ENCODE results near the gene SQOR.

Gene SQOR

DNA sequence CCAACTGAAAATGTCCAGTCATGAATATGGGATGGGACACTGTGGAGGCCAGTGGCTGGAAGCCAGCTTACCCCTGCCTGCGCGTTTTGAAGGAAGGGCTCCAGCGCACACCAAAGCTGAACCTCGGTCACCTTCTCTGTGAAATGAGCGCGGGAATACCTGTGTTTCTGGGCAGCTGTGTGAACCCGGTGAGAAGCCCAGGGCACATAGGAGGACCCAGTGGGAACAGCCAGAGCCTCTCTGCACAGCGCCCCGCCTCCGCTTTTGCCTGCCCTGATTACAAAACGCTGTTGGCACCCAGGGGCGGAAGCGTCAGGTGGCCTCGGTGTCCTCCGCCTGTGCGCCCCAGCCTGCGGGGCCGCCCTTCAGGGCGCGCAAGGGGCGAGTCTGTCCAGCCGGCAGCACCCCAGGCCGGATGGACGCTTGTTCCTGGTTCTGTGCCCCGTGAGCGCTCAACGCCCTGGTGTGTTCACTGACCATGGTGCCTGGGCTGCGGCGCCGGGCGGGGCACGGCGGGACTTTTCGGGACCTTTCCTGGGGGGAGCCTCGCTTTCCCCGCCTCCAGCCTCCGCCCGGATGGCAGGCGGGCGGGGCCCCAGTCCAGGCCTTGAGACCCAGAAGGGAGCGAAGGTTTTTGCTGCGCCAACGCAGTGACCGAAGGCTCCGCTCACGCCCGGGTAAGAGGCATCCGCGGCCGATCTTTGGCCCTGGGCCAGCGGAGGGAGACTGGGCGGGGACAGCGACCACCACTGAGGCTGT is at the start of gene SQOR:
Gene SQOR, plus strand, starts transcription at position 598 of the 759 bp plus-strand sequence. CDS start 23,895 bp downstream, outside the sequence.
- in situ Hi-C loops (cut with MboI; ENCODE audit: low sequenced_read_pairs) = loop anchor here (25.0 kb wide), 1 partner anchor 447 kb away; the partner anchor contains the start of gene SHF

DNA sequence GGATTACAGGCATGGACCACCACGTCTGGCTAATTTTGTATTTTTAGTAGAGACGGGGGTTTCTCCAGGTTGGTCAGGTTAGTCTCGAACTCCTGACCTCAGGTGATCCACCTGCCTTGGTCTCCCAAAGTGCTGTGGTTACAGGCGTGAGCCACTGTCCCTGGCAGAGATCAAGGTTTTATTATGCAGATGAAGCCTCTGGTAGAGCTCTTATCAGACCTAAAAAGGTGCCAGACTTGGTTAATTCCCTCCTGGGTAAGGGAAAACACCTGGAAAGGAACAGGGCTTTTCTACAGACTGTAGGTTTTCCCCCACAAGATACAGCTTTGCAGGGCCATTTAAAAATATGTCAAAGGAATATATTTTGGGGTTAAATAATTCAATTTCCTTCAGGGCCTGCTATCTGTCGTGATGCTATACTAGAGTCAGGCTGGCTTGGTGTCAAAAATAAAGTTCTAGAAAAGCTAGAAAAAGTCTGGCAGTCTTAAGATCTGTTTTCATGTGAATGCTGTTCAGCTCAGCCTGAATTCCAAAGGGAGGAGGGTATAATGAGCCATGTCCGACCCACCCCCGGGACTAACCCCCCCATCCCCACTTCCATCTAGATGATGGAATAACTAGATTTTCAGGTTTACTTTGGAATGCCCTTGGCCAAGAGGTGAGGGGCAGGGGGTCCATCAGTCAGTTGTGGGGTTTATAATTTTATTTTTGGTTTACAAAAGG is 49.6 kb upstream of the SQOR start:
- in situ Hi-C loops (cut with MboI; ENCODE audit: low sequenced_read_pairs) = no loop called here

DNA sequence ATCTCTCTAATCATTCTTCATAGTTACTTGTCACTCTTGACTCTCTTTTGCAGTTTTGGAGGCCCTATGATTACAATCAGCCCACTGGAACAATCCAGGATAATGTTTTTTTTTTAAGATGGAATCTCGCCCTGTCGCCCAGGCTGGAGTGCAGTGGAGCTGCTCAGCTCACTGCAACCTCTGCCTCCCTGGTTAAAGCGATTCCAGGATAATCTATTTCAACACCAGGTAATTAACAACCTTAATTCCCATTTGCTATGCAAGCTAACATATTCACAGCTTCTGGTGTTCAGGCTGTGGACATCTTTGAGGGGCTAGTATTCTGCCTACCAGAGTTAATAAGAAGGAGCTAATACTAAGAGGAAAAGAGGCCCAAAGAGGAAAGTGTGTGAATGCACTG is 48.7 kb upstream of the SQOR start:
- in situ Hi-C loops (cut with MboI; ENCODE audit: low sequenced_read_pairs) = no loop called here

DNA sequence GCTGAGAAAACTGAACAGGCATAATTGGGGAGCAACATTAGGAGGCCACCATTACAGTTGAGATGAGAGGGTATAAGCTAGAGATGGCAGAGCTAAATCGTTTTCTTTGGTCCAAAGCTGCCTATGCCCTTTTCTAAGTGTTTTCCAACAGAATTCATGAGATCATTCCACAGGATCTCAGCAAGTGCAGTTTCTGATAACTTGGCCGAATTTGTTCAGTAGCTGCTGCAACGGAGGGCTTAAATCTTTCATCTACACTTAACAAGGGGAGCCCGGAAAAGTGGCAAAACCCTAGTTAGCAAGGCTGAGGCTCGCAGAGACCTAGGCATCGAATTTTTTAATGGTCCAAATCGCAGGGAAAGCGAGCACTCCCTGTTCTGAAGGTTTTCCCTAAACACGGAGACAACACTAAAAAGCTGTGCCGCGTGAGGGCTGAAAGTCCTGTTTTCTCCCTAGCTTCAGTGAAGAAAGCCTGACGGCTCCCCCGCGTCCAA is 48.2 kb upstream of the SQOR start:
- in situ Hi-C loops (cut with MboI; ENCODE audit: low sequenced_read_pairs) = no loop called here

DNA sequence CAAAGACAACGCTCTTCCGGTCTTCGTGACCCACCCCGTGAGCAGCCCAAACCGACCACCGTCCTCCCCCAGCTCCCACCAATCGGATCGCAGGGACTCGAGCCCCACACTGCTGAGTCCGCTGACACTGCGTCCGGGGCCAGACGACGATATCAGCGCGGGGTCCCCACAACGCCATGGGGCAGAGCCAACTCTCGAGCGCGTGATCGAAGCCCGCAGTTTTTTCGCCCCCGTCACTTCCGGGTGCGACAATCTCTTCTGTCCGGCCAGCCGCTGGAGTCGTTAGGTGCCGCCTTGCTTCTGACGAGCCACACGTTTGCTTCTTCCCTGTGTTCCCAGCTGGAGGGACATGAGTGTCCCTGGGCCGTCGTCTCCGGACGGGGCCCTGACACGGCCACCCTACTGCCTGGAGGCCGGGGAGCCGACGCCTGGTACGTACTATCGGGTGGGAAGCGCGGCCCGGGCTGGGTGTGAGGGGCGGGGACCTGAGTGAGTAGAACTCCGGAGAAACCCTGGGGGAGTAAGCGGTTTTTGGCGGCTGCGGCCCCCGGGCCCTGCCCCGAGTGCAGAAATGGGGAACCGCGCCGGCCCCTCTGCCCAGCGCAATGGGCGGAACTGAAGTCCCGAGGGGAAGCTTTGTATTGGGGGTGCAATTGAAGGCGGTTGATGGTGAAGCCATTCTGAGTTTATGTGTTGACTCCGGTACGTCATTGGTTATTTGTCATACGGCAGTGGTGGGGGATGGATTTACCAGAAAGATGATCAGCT is 47.5 kb upstream of the SQOR start, which contains the start of gene BLOC1S6:
Gene BLOC1S6, plus strand, starts transcription at position 285 of the 768 bp plus-strand sequence. Its CDS starts 65 bp downstream, at position 350.
- in situ Hi-C loops (cut with MboI; ENCODE audit: low sequenced_read_pairs) = no loop called here

DNA sequence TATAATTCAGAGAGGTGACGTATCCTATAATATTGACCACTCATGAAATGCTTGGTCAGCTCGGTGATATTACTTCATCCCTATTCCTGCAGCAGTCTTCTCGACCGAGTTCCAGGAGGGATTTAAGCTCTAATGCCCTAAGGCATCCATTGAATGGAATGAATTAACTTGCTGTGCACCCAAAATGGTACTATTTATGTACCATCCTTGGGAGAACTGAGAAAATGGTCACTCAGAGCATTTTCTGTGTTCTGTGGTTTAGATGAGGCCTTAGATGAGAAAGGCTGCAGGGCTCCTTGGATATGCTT is 47.0 kb upstream of the SQOR start:
- in situ Hi-C loops (cut with MboI; ENCODE audit: low sequenced_read_pairs) = no loop called here

DNA sequence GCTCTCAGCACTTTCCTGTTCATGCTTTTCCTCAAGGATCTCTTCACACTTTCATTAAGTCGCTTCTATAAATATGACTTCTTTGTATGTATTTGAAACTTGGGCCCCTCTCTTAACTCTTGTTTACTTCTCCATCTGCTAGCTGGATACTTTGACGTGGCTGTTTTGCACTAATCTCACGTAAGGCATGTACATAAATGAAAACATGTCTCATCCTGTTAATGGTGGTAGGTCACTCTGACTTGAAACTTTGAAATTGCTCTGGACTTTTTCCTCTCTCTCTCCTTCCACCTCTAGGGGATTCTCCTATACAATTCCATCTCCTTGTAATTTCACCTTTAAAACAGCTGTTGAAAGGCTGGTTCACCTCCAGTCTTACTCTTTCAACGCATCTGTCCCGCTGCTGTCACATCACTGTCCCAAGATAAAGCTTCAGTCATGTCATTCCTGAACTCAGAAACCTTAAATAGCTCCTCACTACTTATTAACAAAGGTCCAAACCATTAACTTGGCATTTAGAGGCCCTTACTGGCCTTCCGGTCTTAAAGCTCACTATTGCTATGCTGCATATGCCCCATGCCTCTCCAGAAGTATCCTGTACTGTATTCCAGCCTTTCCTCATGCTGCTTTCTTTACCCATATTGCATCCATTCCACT is 46.5 kb upstream of the SQOR start:
- in situ Hi-C loops (cut with MboI; ENCODE audit: low sequenced_read_pairs) = no loop called here

DNA sequence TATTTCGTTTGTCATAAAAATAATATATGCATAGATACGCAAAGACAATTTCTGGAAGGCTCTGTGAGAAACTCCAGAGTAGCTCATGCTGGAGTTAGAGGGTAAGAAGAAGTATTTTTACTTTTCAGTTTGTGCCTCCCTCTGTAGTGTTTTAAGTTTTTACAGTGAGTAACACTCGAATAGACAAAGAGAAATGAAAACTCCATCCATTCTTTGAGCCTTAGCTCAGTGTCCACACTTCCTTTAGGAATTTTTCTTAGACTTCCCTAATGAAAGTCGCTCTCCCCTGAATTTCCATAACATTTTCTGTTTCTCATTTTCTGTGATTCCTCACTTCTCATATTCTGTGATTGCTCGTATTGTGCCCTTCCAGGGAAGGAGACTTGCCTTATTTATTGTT is 45.6 kb upstream of the SQOR start:
- in situ Hi-C loops (cut with MboI; ENCODE audit: low sequenced_read_pairs) = no loop called here

DNA sequence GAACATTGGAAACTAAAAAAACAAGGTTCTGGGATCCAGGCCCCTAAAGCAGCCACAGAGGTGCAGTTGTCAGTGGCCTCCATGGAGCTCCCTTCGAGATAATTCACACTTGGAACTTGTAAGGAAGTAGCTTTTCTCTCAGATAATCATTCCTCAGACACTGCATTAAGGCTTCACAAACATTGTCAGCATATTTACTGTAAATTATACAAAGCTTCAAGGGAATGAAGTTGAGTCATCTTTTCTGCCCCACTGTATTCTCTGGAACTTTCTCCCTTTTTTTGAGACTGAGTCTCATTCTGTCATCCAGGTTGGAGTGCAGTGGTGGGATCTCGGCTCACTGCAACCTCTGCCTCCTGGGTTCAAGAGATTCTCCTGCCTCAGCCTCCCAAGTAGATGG is 40.5 kb upstream of the SQOR start:
- in situ Hi-C loops (cut with MboI; ENCODE audit: low sequenced_read_pairs) = no loop called here

DNA sequence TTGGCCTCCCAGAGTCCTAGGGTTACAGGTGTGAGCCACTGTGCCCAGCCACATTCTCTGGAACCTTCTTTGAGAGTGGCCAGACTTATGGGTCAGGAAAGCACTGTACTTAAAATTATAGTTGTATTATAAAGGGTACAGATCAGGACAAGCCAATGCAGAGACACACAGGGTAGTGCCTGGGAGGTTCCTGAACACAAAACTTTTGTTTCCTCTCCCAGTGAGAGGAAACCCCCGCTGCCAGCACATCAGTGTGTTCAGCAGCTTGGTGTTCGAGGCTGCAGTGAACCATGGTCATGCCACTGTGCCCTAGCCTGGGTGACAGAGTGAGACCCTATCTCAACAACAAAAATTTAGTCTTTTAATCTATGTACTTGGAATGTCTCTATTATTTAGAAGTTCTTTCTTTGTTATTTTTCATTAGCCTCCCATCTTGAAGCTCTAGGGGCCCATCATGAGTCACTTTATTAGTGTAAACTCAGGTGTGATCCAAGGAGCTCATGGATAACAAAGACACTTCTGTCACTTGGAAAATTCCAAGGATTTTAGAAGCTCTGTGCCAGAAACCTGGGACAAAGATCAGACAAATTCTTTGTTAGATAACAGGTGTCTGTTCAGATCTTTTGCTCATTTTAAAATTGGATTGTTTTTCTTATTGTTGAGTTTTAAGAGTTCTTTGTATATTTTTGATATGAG is 39.8 kb upstream of the SQOR start:
- in situ Hi-C loops (cut with MboI; ENCODE audit: low sequenced_read_pairs) = no loop called here

DNA sequence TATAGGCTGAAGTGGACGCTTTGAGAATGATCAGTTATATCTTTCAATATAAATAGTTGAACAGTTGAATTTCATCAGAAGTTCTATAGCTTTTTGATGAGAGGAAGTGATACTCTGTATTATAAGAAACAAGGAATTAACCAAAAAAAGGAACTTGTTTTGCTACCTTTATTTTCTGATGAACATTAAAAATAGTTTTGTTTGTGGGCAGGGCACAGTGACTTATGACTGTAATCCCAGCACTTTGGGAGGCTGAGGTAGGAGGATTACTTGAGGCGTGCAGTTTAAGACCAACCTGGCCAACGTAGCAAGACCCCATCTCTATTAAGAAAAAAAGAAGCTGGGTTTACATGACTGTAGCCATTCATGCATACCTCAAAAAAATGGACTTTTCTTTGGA is 30.9 kb upstream of the SQOR start:
- in situ Hi-C loops (cut with MboI; ENCODE audit: low sequenced_read_pairs) = no loop called here

DNA sequence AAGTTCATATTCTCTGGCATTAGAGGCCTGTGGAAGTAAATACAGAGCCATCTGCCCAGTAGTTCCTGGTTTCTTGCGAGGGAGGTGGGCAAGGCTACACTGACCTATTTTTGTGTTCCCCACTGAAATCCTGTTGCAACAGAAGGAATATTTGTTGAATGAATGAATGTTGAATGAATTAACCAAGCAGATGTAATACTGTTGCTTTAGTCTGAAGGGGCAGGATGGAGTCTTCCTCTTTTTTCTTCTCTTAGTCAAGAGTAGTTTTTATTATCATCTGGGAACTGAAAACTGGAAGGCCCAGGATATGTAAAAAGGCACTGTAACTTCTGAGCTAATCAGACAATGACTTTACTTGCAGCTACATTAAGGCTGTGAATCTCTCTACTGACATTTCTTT is 30.5 kb upstream of the SQOR start:
- in situ Hi-C loops (cut with MboI; ENCODE audit: low sequenced_read_pairs) = no loop called here

DNA sequence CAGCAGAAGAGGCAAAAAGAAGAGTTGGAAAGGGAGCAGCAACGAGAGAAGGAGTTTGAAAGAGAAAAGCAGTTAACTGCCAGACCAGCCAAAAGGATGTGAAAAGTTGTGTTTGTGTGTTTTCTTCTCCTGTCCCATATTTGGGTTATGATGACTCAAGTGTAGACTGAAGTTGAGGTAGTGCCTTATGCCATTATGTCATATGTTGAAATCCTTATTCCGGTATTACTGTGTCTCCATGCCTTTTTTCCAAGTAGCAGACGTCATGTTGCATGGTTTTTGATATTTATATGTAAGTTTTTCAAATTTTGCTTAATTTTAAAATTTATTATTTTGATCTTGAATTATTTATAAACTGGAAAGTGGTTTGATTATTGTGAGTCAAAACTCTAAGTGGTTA is 28.4 kb upstream of the SQOR start:
- in situ Hi-C loops (cut with MboI; ENCODE audit: low sequenced_read_pairs) = no loop called here

DNA sequence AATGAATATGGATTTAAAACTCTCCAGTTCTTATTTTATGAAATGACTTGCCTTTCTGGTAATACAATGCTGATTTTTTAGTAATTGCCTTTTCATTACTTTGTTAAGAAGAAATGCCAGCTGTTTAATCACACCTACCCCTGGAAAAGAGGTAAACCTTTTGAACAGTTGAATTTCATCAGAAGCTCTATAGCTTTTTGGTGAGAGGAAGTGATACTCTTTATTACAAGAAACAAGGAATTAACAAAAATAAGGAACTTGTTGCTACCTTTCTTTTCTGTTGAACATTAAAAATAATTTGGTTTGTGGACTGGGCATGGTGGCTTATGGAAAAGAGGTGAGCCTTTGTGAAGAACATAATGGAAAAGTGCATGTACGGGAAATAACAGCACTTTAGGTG is 28.0 kb upstream of the SQOR start:
- in situ Hi-C loops (cut with MboI; ENCODE audit: low sequenced_read_pairs) = no loop called here

DNA sequence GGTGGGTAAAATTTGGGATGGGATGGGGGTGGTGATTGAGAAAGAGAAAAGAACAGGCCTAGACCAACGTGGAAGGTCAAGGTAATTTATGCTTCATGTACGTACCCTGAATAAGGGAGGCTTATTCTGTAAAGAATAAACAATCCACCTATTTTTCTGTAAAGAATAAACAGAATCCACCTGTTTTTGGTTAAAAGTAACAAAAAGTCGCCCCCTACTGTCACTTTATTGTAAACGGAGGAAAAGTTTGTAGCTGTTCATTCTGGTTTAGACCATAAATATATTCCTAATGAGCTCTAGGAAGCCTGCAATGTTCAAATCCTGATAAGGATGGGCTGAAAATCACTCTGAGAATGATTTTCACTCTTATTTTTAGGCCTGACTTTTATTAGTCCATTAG is 23.5 kb upstream of the SQOR start:
- in situ Hi-C loops (cut with MboI; ENCODE audit: low sequenced_read_pairs) = no loop called here

DNA sequence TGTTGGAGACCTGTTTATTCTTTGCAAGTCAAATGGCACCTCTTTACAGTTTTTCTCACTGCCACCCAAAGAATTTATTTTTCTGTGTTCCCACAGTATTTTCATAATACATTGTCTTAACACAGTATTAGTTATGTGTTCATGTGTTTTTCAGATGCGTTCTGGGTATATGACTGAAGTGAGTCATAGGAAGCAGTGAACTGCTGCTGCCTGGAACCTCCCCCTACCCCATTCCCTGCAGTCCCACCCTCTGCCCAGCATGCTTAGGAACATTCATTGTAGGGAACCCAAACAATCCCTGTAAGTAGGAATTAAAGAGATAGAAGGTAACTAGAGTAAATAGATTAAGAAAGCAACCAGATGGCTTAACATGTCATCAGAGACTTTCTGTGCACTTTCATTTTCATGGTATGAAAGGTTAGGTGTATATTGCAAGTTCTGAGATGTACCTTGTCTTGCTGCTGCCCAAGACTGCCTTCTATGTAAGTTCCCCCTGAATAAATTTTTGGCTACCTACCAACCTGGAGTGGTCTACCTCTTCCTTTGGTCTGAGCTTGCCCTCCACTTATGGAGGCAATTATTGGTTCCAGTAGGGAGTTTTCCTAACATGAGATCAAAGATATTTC is 21.9 kb upstream of the SQOR start:
- in situ Hi-C loops (cut with MboI; ENCODE audit: low sequenced_read_pairs) = no loop called here

DNA sequence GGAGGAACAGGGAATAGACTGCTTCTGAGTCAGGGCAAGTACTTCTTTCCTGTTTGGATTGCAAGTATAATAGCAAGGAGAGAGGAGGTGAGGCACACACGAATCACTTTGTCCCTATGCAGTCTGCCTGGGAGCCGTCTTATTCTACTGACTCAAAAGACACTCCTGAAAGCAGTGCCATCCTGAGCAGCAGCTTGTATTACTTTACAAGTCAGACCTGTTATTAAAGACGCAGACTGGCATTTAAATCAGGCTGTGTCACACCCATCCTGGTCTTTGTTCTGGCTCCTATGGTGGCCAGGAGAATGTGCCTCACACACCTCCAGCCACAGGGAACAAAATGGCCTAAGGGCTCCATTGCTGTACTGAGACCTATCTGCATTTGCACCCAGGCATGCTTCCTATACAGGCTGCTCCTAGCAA is 17.9 kb upstream of the SQOR start:
- in situ Hi-C loops (cut with MboI; ENCODE audit: low sequenced_read_pairs) = no loop called here

DNA sequence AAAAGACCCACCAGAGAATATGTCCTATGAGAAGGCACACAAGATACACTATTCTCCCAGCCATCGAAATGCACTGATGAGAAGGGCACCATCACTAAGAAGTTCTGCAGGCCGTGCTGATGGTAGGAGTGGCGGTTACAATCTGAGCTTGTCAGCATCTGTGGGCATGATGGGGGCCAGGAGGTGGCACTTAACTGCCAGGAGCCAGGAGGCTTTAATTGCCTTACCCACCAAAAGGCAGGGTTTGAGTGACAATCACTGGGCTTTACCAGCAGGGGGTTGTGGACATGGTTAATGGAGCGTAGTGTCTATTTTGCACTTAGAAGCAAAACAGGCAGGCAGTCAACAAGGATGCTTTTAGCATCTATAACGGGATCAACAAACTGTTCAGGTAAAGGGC is 16.0 kb upstream of the SQOR start:
- in situ Hi-C loops (cut with MboI; ENCODE audit: low sequenced_read_pairs) = no loop called here

DNA sequence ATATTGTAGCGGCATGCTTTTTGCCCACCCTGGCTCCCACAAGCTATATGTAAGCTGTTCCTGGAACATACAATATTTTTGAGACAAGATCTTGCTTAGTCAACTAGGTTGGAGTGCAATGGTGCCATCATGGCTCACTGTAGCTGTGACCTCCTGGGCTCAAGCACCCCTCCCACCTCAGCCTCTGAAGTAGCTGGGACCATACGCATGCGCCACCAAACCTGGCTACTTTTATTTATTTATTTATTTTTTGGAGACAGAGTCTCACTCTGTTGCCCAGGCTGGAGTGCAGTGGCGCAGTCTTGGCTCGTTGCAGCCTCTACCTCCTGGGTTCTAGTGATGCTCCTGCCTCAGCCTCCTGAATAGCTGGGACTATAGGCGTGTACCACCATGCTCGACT is 6.7 kb upstream of the SQOR start:
- in situ Hi-C loops (cut with MboI; ENCODE audit: low sequenced_read_pairs) = loop anchor here (25.0 kb wide), 1 partner anchor 441 kb away; the partner anchor contains the start of gene SHF
